Endometrium (tissue), 2 donors: ENCODE measurements around the gene RSBN1L.
"Not testable (repeated sequence)": the region's sequence is repeated elsewhere in the genome, so short reads cannot be mapped to it uniquely, and the experiment has no call there.

ENCODE experiments used
- FAIRE-seq: peaks from 2 replicates; lab custom pipeline; 2012; peaks lifted over from hg19 to GRCh38; lab: Jason Lieb, UNC
- donor health status: control.
- donor health status: control.

The RSBN1L gene

GRCh38 chr7:77696057-77696642 is at the start of gene RSBN1L:
TSS of gene RSBN1L (plus strand) at chr7:77696459. CDS start at chr7:77696470, 11 bp downstream.
- FAIRE-seq, result no peak

- no peak for FAIRE-seq
Measured at GRCh38 chr7:77648742-77649338, 47.4 kb upstream of the RSBN1L start.

- no peak for FAIRE-seq
Measured at GRCh38 chr7:77649716-77650349, 46.4 kb upstream of the RSBN1L start.

GRCh38 chr7:77651575-77652162 is 44.6 kb upstream of the RSBN1L start:
- FAIRE-seq, result no peak

- not testable (repeated sequence) for FAIRE-seq
Measured at GRCh38 chr7:77652826-77653225, 43.4 kb upstream of the RSBN1L start.

- no peak for FAIRE-seq
Measured at GRCh38 chr7:77653572-77653971, 42.7 kb upstream of the RSBN1L start.

- FAIRE-seq, result no peak
Measured at GRCh38 chr7:77655356-77655755, 40.9 kb upstream of the RSBN1L start.

GRCh38 chr7:77655836-77656455 is 40.3 kb upstream of the RSBN1L start:
- no peak for FAIRE-seq

- no peak for FAIRE-seq
Measured at GRCh38 chr7:77657427-77658224, 38.6 kb upstream of the RSBN1L start.

GRCh38 chr7:77658928-77659327 is 37.3 kb upstream of the RSBN1L start:
- FAIRE-seq, result no peak

GRCh38 chr7:77661816-77662215 is 34.4 kb upstream of the RSBN1L start:
- no peak for FAIRE-seq

GRCh38 chr7:77662869-77663268 is 33.4 kb upstream of the RSBN1L start:
- FAIRE-seq, result no peak

GRCh38 chr7:77664715-77665114 is 31.5 kb upstream of the RSBN1L start:
- FAIRE-seq, result no peak

- no peak for FAIRE-seq
Measured at GRCh38 chr7:77665161-77665560, 31.1 kb upstream of the RSBN1L start.

GRCh38 chr7:77667459-77668086 is 28.7 kb upstream of the RSBN1L start:
- no peak for FAIRE-seq

- FAIRE-seq, result no peak
Measured at GRCh38 chr7:77674878-77675277, 21.4 kb upstream of the RSBN1L start.

GRCh38 chr7:77679608-77680007 is 16.7 kb upstream of the RSBN1L start:
- FAIRE-seq, result no peak

- no peak for FAIRE-seq
Measured at GRCh38 chr7:77680266-77680665, 16.0 kb upstream of the RSBN1L start.

- no peak for FAIRE-seq
Measured at GRCh38 chr7:77684030-77684429, 12.2 kb upstream of the RSBN1L start.

GRCh38 chr7:77685233-77685632 is 11.0 kb upstream of the RSBN1L start:
- no peak for FAIRE-seq

GRCh38 chr7:77687100-77687746 is 9.0 kb upstream of the RSBN1L start:
- FAIRE-seq, result no peak
